HUES64 (cell line): ENCODE data around the gene F10.
"Not testable (repeated sequence)": the region's sequence is repeated elsewhere in the genome, so short reads cannot be mapped to it uniquely, and the experiment has no call there.

Experiments used
- H3K27ac ChIP-seq: 2 replicates; pipeline ENCODE4 v1.7.0; 2013; ENCODE audit warnings: low read depth, low read length, inconsistent platforms
- H3K27me3 ChIP-seq: 2 replicates; pipeline ENCODE4 v1.6.1; 2013; ENCODE audit warnings: mild to moderate bottlenecking, low read length; ENCODE audit not compliant: insufficient read depth
- H3K36me3 ChIP-seq: 2 replicates; pipeline ENCODE4 v1.6.1; 2013; ENCODE audit warnings: mild to moderate bottlenecking, low read length; ENCODE audit not compliant: insufficient read depth
- H3K4me1 ChIP-seq: 2 replicates; pipeline ENCODE4 v1.6.1; 2013; ENCODE audit warnings: mild to moderate bottlenecking, low read length, moderate library complexity; ENCODE audit not compliant: insufficient read depth
- H3K4me3 ChIP-seq: 2 replicates; pipeline ENCODE4 v1.5.1; 2013; ENCODE audit warnings: mild to moderate bottlenecking, low read length, moderate library complexity
- H3K9ac ChIP-seq: 2 replicates; pipeline ENCODE4 v1.6.1; 2013; ENCODE audit warnings: mild to moderate bottlenecking, low read depth, low read length
- H3K9me3 ChIP-seq: 2 replicates; pipeline ENCODE4 v1.6.1; 2013; ENCODE audit warnings: low read depth, low read length; ENCODE audit not compliant: insufficient read depth
- WGBS: fragments of 150-250, 120-280 bp; methylation state at CpG from one replicate; pipeline ENCODE4 v1.1.7; 2013; ENCODE audit warnings: missing lambda C conversion rate; 5-methylcytosine and 5-hydroxymethylcytosine counted together

The F10 gene

GRCh38 chr13:113094410-113094800 is 28.2 kb upstream of the F10 start:
- H3K4me3 ChIP-seq = no peak overlapping the region
- no peak overlapping the region; the same call in 1 of the 2 replicates for H3K9ac ChIP-seq
- H3K9me3 ChIP-seq = no peaks in the 10 kb centered on the region
- H3K27me3 ChIP-seq = no peaks in the 10 kb centered on the region
- H3K36me3 ChIP-seq = 0 out of 2 replicates have a peak, but pooled peaks cover 3% of the 10 kb centered on the region
- no peak overlapping the region for H3K27ac ChIP-seq
- H3K4me1 ChIP-seq = peaks cover 2% of the 10 kb centered on the region; the same call in 1 of the 2 replicates
- WGBS = 91% methylated on average over 14 of the region's 14 CpGs

- Histone ChIP-seq H3K4me3 (no peak overlapping the region), H3K36me3 (no peaks in the 10 kb centered on the region), H3K27ac (no peak overlapping the region), H3K4me1 (no peaks in the 10 kb centered on the region; the same call in 1 of the 2 replicates), H3K9me3 (no peaks in the 10 kb centered on the region), H3K9ac (no peak overlapping the region), H3K27me3 (no peaks in the 10 kb centered on the region)
- 91% methylated on average over 25 of the region's 25 CpGs for WGBS
These were observed 27.2 kb upstream of the F10 start for GRCh38 chr13:113095146-113096051.

- H3K36me3 ChIP-seq = no peaks in the 10 kb centered on the region
- H3K27ac ChIP-seq = no peak overlapping the region
- H3K27me3 ChIP-seq = no peaks in the 10 kb centered on the region
- H3K9me3 ChIP-seq = no peaks in the 10 kb centered on the region
- 95% methylated on average over 61 of the region's 61 CpGs for WGBS
- no peak overlapping the region for H3K4me3 ChIP-seq
- no peak overlapping the region for H3K9ac ChIP-seq
- H3K4me1 ChIP-seq = no peaks in the 10 kb centered on the region
These were observed 26.4 kb upstream of the F10 start for GRCh38 chr13:113096052-113096744.

- H3K27me3 ChIP-seq = no peaks in the 10 kb centered on the region
- no peaks in the 10 kb centered on the region for H3K9me3 ChIP-seq
- no peak overlapping the region for H3K27ac ChIP-seq
- WGBS = 96% methylated on average over 52 of the region's 52 CpGs
- H3K4me3 ChIP-seq = no peak overlapping the region
- no peaks in the 10 kb centered on the region for H3K4me1 ChIP-seq
- H3K36me3 ChIP-seq = no peaks in the 10 kb centered on the region
- H3K9ac ChIP-seq = no peak overlapping the region
These were observed 25.8 kb upstream of the F10 start for GRCh38 chr13:113096745-113097305.

- no peaks in the 10 kb centered on the region for H3K4me1 ChIP-seq
- no peaks in the 10 kb centered on the region for H3K36me3 ChIP-seq
- H3K4me3 ChIP-seq = no peak overlapping the region
- no peak overlapping the region for H3K27ac ChIP-seq
- WGBS = 99% methylated on average over 7 of the region's 7 CpGs
- H3K9me3 ChIP-seq = no peaks in the 10 kb centered on the region
- H3K9ac ChIP-seq = no peak overlapping the region
- no peaks in the 10 kb centered on the region for H3K27me3 ChIP-seq
These were observed 24.9 kb upstream of the F10 start for GRCh38 chr13:113097651-113098050.

- Histone ChIP-seq H3K27ac (no peak overlapping the region), H3K9ac (no peak overlapping the region), H3K36me3 (no peaks in the 10 kb centered on the region), H3K4me1 (no peaks in the 10 kb centered on the region), H3K27me3 (no peaks in the 10 kb centered on the region), H3K9me3 (no peaks in the 10 kb centered on the region), H3K4me3 (no peak overlapping the region)
- WGBS = 94% methylated on average over 30 of the region's 30 CpGs
These were observed 24.4 kb upstream of the F10 start for GRCh38 chr13:113098162-113098732.

GRCh38 chr13:113099142-113099541 is 23.5 kb upstream of the F10 start:
- no peaks in the 10 kb centered on the region for H3K4me1 ChIP-seq
- no peak overlapping the region for H3K4me3 ChIP-seq
- H3K9me3 ChIP-seq = no peaks in the 10 kb centered on the region
- H3K27ac ChIP-seq = no peak overlapping the region
- 89% methylated on average over 11 of the region's 11 CpGs for WGBS
- no peaks in the 10 kb centered on the region for H3K36me3 ChIP-seq
- H3K9ac ChIP-seq = no peak overlapping the region
- no peaks in the 10 kb centered on the region for H3K27me3 ChIP-seq

- not testable (repeated sequence) for H3K4me3 ChIP-seq, H3K9me3 ChIP-seq, H3K9ac ChIP-seq, H3K27ac ChIP-seq, H3K27me3 ChIP-seq, H3K36me3 ChIP-seq, H3K4me1 ChIP-seq
- WGBS = 83% methylated on average over 10 of the region's 10 CpGs
These were observed 20.3 kb upstream of the F10 start for GRCh38 chr13:113102302-113102701.

- Histone ChIP-seq H3K36me3 (no peaks in the 10 kb centered on the region), H3K4me1 (peaks cover 9% of the 10 kb centered on the region; the same call in 1 of the 2 replicates), H3K9ac (no peak overlapping the region), H3K4me3 (no peak overlapping the region), H3K9me3 (no peaks in the 10 kb centered on the region), H3K27me3 (no peaks in the 10 kb centered on the region), H3K27ac (no peak overlapping the region)
- 92% methylated on average over 12 of the region's 12 CpGs for WGBS
These were observed 19.9 kb upstream of the F10 start for GRCh38 chr13:113102727-113103126.

- no peaks in the 10 kb centered on the region for H3K9me3 ChIP-seq
- peaks cover 9% of the 10 kb centered on the region; the same call in 1 of the 2 replicates for H3K4me1 ChIP-seq
- no peaks in the 10 kb centered on the region for H3K36me3 ChIP-seq
- H3K27ac ChIP-seq = no peak overlapping the region
- 88% methylated on average over 9 of the region's 9 CpGs for WGBS
- H3K9ac ChIP-seq = no peak overlapping the region
- H3K27me3 ChIP-seq = no peaks in the 10 kb centered on the region
- H3K4me3 ChIP-seq = no peak overlapping the region
These were observed 19.0 kb upstream of the F10 start for GRCh38 chr13:113103646-113104045.
